SK-N-SH (cell line): ENCODE results near the gene ELP1.

Source experiments
- CHD2 ChIP-seq: fragments of 150-350 bp; IDR thresholded peaks from 2 replicates; pipeline ENCODE4 v1.6.1; 2018; ENCODE audit warnings: low read length; ENCODE audit not compliant: partially characterized antibody
- CTCF ChIP-seq: fragments of 200-600 bp; sonication (generic); IDR thresholded peaks from 2 replicates; pipeline ENCODE4 v1.6.1; 2017; ENCODE audit warnings: antibody characterized with exemption, mild to moderate bottlenecking, moderate library complexity
- NRF1 ChIP-seq: IDR thresholded peaks from 2 replicates; pipeline ENCODE4 v1.6.1; 2012; ENCODE audit warnings: low read depth, mild to moderate bottlenecking, low read length
- POLR2AphosphoS5 ChIP-seq: IDR thresholded peaks from 2 replicates; pipeline ENCODE4 v1.6.1; 2012; ENCODE audit warnings: low read depth, low read length
- RAD21 ChIP-seq: IDR thresholded peaks from 2 replicates; pipeline ENCODE4 v1.6.1; 2012; ENCODE audit warnings: mild to moderate bottlenecking, low read length
- TEAD4 ChIP-seq: IDR thresholded peaks from 2 replicates; pipeline ENCODE4 v1.4.0; 2012; ENCODE audit warnings: mild to moderate bottlenecking, borderline replicate concordance; ENCODE audit not compliant: insufficient read depth

GRCh38 chr9:108876425-108876824, 57.5 kb downstream of the ELP1 start:
- TF ChIP-seq TEAD4 (no peak), NRF1 (no peak), CTCF (no peak), POLR2AphosphoS5 (no peak), RAD21 (no peak), CHD2 (no peak)
